ENCODE data around the gene FBN2.

- TF ChIP-seq, protein P1, sequence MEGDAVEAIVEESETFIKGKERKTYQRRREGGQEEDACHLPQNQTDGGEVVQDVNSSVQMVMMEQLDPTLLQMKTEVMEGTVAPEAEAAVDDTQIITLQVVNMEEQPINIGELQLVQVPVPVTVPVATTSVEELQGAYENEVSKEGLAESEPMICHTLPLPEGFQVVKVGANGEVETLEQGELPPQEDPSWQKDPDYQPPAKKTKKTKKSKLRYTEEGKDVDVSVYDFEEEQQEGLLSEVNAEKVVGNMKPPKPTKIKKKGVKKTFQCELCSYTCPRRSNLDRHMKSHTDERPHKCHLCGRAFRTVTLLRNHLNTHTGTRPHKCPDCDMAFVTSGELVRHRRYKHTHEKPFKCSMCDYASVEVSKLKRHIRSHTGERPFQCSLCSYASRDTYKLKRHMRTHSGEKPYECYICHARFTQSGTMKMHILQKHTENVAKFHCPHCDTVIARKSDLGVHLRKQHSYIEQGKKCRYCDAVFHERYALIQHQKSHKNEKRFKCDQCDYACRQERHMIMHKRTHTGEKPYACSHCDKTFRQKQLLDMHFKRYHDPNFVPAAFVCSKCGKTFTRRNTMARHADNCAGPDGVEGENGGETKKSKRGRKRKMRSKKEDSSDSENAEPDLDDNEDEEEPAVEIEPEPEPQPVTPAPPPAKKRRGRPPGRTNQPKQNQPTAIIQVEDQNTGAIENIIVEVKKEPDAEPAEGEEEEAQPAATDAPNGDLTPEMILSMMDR (IDR thresholded peaks at IDR 0.05), result no peak
- no peak for TF ChIP-seq POLR2A (IDR thresholded peaks at IDR 0.05)
Measured at GRCh38 chr5:128271071-128271470, 267.0 kb downstream of the FBN2 start.

Data from lower leg skin (tissue), 3 donors.